Neural cell (in vitro differentiated cells): ENCODE results near the gene ST7L. TPM values are rescaled to one million over a fixed set of nuclear protein-coding genes. Genes with fewer than 3 reads are reported as not detected.

ENCODE experiments used
- H2AFZ ChIP-seq: fragments of 200-600, 300-800 bp; sonication (generic), shearing (Covaris generic); 2 replicates; pipeline ENCODE4 v1.6.0; 2014; ENCODE audit warnings: low read depth, mild to moderate bottlenecking, antibody characterized with exemption, low read length, moderate library complexity
- H3F3A ChIP-seq: fragments of 200-600 bp; shearing (Covaris generic); 2 replicates; pipeline ENCODE4 v1.6.1; 2016; ENCODE audit warnings: mild to moderate bottlenecking, moderate library complexity, mixed read lengths, antibody characterized with exemption, low read length; ENCODE audit not compliant: insufficient read depth, poor library complexity, severe bottlenecking
- H3K27ac ChIP-seq: fragments of 200-600, 300-800 bp; sonication (generic), shearing (Covaris generic); 2 replicates; pipeline ENCODE4 v1.5.1; 2014; ENCODE audit warnings: mild to moderate bottlenecking, low read length, moderate library complexity
- H3K27me3 ChIP-seq: fragments of 300-800, 200-600 bp; sonication (generic), shearing (Covaris generic); 2 replicates; pipeline ENCODE4 v1.6.0; 2014; ENCODE audit warnings: mild to moderate bottlenecking, low read depth, low read length, moderate library complexity; ENCODE audit not compliant: insufficient read depth
- H3K36me3 ChIP-seq: fragments of 300-800, 200-600 bp; sonication (generic), shearing (Covaris generic); 2 replicates; pipeline ENCODE4 v1.5.1; 2014; ENCODE audit warnings: mild to moderate bottlenecking, antibody characterized with exemption, low read length, moderate library complexity; ENCODE audit not compliant: insufficient read depth
- H3K4me2 ChIP-seq: fragments of 300-800, 200-600 bp; sonication (generic), shearing (Covaris generic); 2 replicates; pipeline ENCODE4 v1.6.0; 2014; ENCODE audit warnings: mild to moderate bottlenecking, low read length
- H3K4me3 ChIP-seq: fragments of 300-800, 200-600 bp; sonication (generic), shearing (Covaris generic); 2 replicates; pipeline ENCODE4 v1.5.1; 2014; ENCODE audit warnings: mild to moderate bottlenecking, low read length, moderate library complexity
- H3K79me2 ChIP-seq: fragments of 200-600 bp; shearing (Covaris generic); replicated peaks from 2 replicates; pipeline ENCODE4 v1.6.0; 2014; ENCODE audit warnings: mild to moderate bottlenecking, low read length, moderate library complexity; ENCODE audit not compliant: insufficient read depth
- H3K9ac ChIP-seq: fragments of 300-800, 200-600 bp; sonication (generic), shearing (Covaris generic); 2 replicates; pipeline ENCODE4 v1.6.1; 2016; ENCODE audit warnings: mild to moderate bottlenecking, low read length, mixed read lengths
- H3K9me2 ChIP-seq: fragments of 200-600 bp; shearing (Covaris generic); 2 replicates; pipeline ENCODE4 v1.6.1; 2016; ENCODE audit warnings: mild to moderate bottlenecking, low read length, mixed read lengths; ENCODE audit not compliant: insufficient read depth
- H3K9me3 ChIP-seq: fragments of 200-600, 300-800 bp; sonication (generic), shearing (Covaris generic); 2 replicates; pipeline ENCODE4 v1.6.1; 2016; ENCODE audit warnings: mild to moderate bottlenecking, mixed run types, low read length, moderate library complexity, mixed read lengths
- H4K20me1 ChIP-seq: fragments of 200-600 bp; shearing (Covaris generic); 2 replicates; pipeline ENCODE4 v1.6.1; 2016; ENCODE audit warnings: mild to moderate bottlenecking, mixed run types; ENCODE audit not compliant: insufficient read depth
- CTCF ChIP-seq: fragments of 450-650 bp; IDR thresholded peaks from 2 replicates; pipeline ENCODE4 v1.5.1; 2014; ENCODE audit warnings: antibody characterized with exemption, mild to moderate bottlenecking, moderate library complexity; ENCODE audit not compliant: poor library complexity, severe bottlenecking
- EP300 ChIP-seq: fragments of 450-650 bp; conservative IDR thresholded peaks from 2 replicates; pipeline ENCODE4 v1.6.1; 2014; ENCODE audit warnings: antibody characterized with exemption, mild to moderate bottlenecking, moderate library complexity; ENCODE audit not compliant: poor library complexity, severe bottlenecking
- EZH2 ChIP-seq: fragments of 200-600, 300-800 bp; shearing (Covaris generic), sonication (generic); IDR thresholded peaks from 2 replicates; pipeline ENCODE4 v1.6.1; 2014; ENCODE audit warnings: antibody characterized with exemption, low read length, borderline replicate concordance, mild to moderate bottlenecking; ENCODE audit not compliant: insufficient read depth, poor library complexity, severe bottlenecking
- POLR2AphosphoS5 ChIP-seq: IDR thresholded peaks from 2 replicates; pipeline ENCODE4 v1.6.1; 2012
- RAD21 ChIP-seq: fragments of 450-650 bp; conservative IDR thresholded peaks from 2 replicates; pipeline ENCODE4 v1.6.1; 2014; ENCODE audit warnings: antibody characterized with exemption, mild to moderate bottlenecking, moderate library complexity
- TAF1 ChIP-seq: IDR thresholded peaks from 2 replicates; pipeline ENCODE4 v1.6.1; 2012; ENCODE audit warnings: low read depth
- polyA plus RNA-seq: library from polyadenylated mRNA; depleted of rRNA; stranded (reverse); fragments of >200 nt; gene quantifications from 2 replicates; pipeline ENCODE4 v1.2.3, GENCODE V29; 2014
- TF ChIP-seq, protein P1 (sequence below): IDR thresholded peaks from 2 replicates; pipeline ENCODE4 v1.6.1; 2012; ENCODE audit warnings: borderline replicate concordance

The ST7L gene
- polyA plus RNA-seq, 1 donor from 2014 or later = 33.7 TPM

DNA sequence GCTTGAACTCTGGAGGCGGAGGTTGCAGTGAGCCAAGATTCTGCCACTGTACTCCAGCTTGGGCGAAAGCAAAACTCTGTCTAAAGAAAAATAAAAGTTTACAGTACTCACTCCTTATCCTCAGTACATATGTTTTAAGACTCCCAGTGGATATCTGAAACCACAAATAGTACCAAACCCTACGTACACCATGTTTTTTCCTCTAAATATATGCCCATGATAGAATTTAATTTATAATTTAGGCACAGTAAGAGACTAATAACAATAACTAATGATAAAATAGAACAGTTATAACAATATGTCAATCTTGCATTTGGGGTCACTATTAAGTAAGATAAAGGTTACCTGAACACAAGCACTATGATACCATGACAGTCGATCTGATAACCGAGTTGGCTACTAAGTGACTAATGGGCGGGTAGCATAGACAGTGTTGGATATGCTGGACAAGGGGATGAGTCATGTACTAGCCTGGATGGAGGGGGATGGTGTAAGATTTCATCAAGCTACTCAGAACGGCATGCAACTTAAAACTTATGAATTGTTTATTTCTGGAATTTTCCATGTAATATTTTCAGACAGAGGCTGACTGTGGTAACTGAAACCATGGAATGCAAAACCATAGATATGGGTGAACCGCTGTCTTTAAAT, 43.7 kb downstream of the ST7L start:
- Histone ChIP-seq H3K9me3 (no peaks in the 10 kb centered on the region), H3K27me3 (no peaks in the 10 kb centered on the region), H2AFZ (no peak overlapping the region), H3F3A (no peaks in the 10 kb centered on the region), H3K27ac (no peak overlapping the region), H3K79me2 (no peaks in the 10 kb centered on the region), H3K9me2 (no peaks in the 10 kb centered on the region), H3K4me2 (no peak overlapping the region), H3K9ac (no peak overlapping the region), H3K36me3 (peaks cover 12% of the 10 kb centered on the region), H4K20me1 (no peaks in the 10 kb centered on the region), H3K4me3 (no peak overlapping the region)
- no peak for TF ChIP-seq CTCF
- TF ChIP-seq RAD21 = no peak
- TF ChIP-seq TAF1 = no peak
- no peak for TF ChIP-seq EP300
- TF ChIP-seq, protein P1, sequence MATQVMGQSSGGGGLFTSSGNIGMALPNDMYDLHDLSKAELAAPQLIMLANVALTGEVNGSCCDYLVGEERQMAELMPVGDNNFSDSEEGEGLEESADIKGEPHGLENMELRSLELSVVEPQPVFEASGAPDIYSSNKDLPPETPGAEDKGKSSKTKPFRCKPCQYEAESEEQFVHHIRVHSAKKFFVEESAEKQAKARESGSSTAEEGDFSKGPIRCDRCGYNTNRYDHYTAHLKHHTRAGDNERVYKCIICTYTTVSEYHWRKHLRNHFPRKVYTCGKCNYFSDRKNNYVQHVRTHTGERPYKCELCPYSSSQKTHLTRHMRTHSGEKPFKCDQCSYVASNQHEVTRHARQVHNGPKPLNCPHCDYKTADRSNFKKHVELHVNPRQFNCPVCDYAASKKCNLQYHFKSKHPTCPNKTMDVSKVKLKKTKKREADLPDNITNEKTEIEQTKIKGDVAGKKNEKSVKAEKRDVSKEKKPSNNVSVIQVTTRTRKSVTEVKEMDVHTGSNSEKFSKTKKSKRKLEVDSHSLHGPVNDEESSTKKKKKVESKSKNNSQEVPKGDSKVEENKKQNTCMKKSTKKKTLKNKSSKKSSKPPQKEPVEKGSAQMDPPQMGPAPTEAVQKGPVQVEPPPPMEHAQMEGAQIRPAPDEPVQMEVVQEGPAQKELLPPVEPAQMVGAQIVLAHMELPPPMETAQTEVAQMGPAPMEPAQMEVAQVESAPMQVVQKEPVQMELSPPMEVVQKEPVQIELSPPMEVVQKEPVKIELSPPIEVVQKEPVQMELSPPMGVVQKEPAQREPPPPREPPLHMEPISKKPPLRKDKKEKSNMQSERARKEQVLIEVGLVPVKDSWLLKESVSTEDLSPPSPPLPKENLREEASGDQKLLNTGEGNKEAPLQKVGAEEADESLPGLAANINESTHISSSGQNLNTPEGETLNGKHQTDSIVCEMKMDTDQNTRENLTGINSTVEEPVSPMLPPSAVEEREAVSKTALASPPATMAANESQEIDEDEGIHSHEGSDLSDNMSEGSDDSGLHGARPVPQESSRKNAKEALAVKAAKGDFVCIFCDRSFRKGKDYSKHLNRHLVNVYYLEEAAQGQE = no peak
- no peak for TF ChIP-seq EZH2

DNA sequence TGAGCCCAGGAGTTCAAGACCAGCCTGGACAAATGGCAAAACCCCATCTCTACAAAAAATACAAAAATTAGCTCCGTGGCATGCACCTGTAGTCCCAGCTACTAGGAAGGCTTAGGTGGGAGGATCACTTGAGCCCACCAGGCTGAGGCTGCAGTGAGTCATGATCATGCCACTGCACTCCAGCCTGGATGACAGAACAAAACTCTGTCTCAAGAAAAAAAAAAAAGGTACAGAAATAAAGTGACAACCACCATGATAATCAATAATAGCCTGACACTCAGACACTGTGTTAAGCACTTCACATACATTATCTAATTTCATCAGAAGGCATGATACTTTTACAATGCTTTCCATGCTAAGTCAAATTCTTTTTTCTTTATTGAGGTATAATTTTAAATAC, 53.1 kb downstream of the ST7L start:
- Histone ChIP-seq H3K9me3 (no peaks in the 10 kb centered on the region), H3K27me3 (no peaks in the 10 kb centered on the region), H3K9me2 (no peaks in the 10 kb centered on the region), H4K20me1 (no peaks in the 10 kb centered on the region), H3K4me3 (no peak overlapping the region), H2AFZ (no peak overlapping the region), H3K4me2 (no peak overlapping the region), H3K27ac (no peak overlapping the region), H3K9ac (no peak overlapping the region), H3K36me3 (peaks cover 4% of the 10 kb centered on the region), H3F3A (no peaks in the 10 kb centered on the region), H3K79me2 (no peaks in the 10 kb centered on the region)
- TF ChIP-seq CTCF (no peak), POLR2AphosphoS5 (no peak), RAD21 (no peak), TAF1 (no peak)
